GM19395 (cell line): ENCODE measurements around the gene IRAK1.

Experiments
- ATAC-seq: cut with Tn5 transposase; IDR thresholded peaks from one replicate; pipeline ENCODE4 v1.9.1; 2021; ENCODE audit warnings: mild to moderate bottlenecking, moderate library complexity; ENCODE audit not compliant: unreplicated experiment

The IRAK1 gene

GRCh38 chrX:154019633-154020528 is at the start of gene IRAK1:
IRAK1 (minus strand) TSS chrX:154019902; CDS start chrX:154019812, 90 bp downstream.
- ATAC-seq: peak; percentile 55

GRCh38 chrX:154068560-154068959 is 48.9 kb upstream of the IRAK1 start:
- ATAC-seq: no peak

GRCh38 chrX:154064637-154065435 is 45.1 kb upstream of the IRAK1 start:
- no peak for ATAC-seq

- no peak for ATAC-seq
These were observed 43.5 kb upstream of the IRAK1 start for GRCh38 chrX:154063234-154063633.

- ATAC-seq: no peak
These were observed 42.1 kb upstream of the IRAK1 start for GRCh38 chrX:154061801-154062200.

GRCh38 chrX:154059729-154060245 is 40.1 kb upstream of the IRAK1 start:
- no peak for ATAC-seq

- no peak for ATAC-seq
These were observed 39.5 kb upstream of the IRAK1 start for GRCh38 chrX:154059231-154059630.

GRCh38 chrX:154058214-154058997 is 38.7 kb upstream of the IRAK1 start:
- no peak for ATAC-seq

GRCh38 chrX:154057791-154058190 is 38.1 kb upstream of the IRAK1 start:
- ATAC-seq: no peak

GRCh38 chrX:154056770-154057241 is 37.1 kb upstream of the IRAK1 start:
- no peak for ATAC-seq

- ATAC-seq: no peak
These were observed 31.6 kb upstream of the IRAK1 start for GRCh38 chrX:154051201-154051810.

- no peak for ATAC-seq
These were observed 30.4 kb upstream of the IRAK1 start for GRCh38 chrX:154050113-154050495.

- no peak for ATAC-seq
These were observed 29.8 kb upstream of the IRAK1 start for GRCh38 chrX:154049209-154050112.

- ATAC-seq: no peak
These were observed 28.7 kb upstream of the IRAK1 start for GRCh38 chrX:154048398-154048797.

GRCh38 chrX:154046940-154047610 is 27.4 kb upstream of the IRAK1 start:
- no peak for ATAC-seq

GRCh38 chrX:154046031-154046781 is 26.5 kb upstream of the IRAK1 start:
- no peak for ATAC-seq

- ATAC-seq: no peak
These were observed 24.4 kb upstream of the IRAK1 start for GRCh38 chrX:154044091-154044490.
